Mesothelial cell of epicardium (in vitro differentiated cells): ENCODE results near the gene ATXN2L. TPM values are rescaled to one million over a fixed set of nuclear protein-coding genes. Genes with fewer than 3 reads are reported as not detected.

ENCODE experiments used
- DNase-seq, 2 experiments: peaks; one replicate each; pipeline ENCODE4 v3.0.0; 2021; ENCODE audit warnings: low spot score in 2 of 2; ENCODE audit not compliant: unreplicated experiment in 2 of 2
- H3K27ac Mint-ChIP-seq: 2 replicates; pipeline ENCODE4 v1.8.0; 2021; ENCODE audit warnings: mixed read lengths
- H3K27me3 Mint-ChIP-seq: 2 replicates; pipeline ENCODE4 v1.8.0; 2021; ENCODE audit warnings: low read depth, mixed read lengths
- H3K36me3 Mint-ChIP-seq: 2 replicates; pipeline ENCODE4 v1.8.0; 2021; ENCODE audit warnings: mixed read lengths
- H3K4me1 Mint-ChIP-seq: 2 replicates; pipeline ENCODE4 v1.8.0; 2021; ENCODE audit warnings: mixed read lengths
- H3K4me3 Mint-ChIP-seq: 2 replicates; pipeline ENCODE4 v1.8.0; 2021; ENCODE audit warnings: mild to moderate bottlenecking, moderate library complexity, mixed read lengths
- H3K9me3 Mint-ChIP-seq: 2 replicates; pipeline ENCODE4 v1.8.0; 2021; ENCODE audit warnings: mixed read lengths
- total RNA-seq: library from RNA; stranded (reverse); gene quantifications from 3 replicates; pipeline ENCODE4 v1.2.1, GENCODE V29; 2021
- TF ChIP-seq, protein P1 (sequence below): fragments of 200-600 bp; sonication (generic); IDR thresholded peaks from one replicate; pipeline ENCODE4 v1.5.0; 2021; ENCODE audit warnings: antibody characterized with exemption; ENCODE audit not compliant: unreplicated experiment

Gene ATXN2L
- total RNA-seq, 1 donor from 2014 or later = 230 TPM

DNA sequence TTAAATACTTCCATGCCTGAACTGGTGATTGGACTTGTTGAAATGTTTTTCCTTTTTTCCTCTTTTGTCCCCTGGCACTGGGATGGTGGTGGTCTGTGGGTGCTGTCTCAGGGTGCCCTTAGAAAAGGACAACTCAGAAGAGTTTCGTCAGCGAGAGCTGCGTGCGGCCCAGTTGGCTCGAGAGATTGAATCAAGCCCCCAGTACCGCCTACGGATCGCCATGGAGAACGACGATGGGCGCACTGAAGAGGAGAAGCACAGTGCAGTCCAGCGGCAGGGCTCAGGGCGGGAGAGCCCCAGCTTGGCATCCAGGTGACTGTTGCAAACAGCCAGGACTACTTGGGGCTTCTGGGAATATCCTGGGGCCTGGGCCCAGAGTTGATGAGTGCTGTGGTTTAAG, 6.9 kb downstream of the ATXN2L start:
- Mint-ChIP-seq H3K27me3 (no peaks in the 10 kb centered on the region), H3K36me3 (peaks cover 66% of the 10 kb centered on the region), H3K27ac (no peak overlapping the region), H3K4me1 (peaks cover 16% of the 10 kb centered on the region), H3K4me3 (no peak overlapping the region), H3K9me3 (no peaks in the 10 kb centered on the region)
- TF ChIP-seq, protein P1, sequence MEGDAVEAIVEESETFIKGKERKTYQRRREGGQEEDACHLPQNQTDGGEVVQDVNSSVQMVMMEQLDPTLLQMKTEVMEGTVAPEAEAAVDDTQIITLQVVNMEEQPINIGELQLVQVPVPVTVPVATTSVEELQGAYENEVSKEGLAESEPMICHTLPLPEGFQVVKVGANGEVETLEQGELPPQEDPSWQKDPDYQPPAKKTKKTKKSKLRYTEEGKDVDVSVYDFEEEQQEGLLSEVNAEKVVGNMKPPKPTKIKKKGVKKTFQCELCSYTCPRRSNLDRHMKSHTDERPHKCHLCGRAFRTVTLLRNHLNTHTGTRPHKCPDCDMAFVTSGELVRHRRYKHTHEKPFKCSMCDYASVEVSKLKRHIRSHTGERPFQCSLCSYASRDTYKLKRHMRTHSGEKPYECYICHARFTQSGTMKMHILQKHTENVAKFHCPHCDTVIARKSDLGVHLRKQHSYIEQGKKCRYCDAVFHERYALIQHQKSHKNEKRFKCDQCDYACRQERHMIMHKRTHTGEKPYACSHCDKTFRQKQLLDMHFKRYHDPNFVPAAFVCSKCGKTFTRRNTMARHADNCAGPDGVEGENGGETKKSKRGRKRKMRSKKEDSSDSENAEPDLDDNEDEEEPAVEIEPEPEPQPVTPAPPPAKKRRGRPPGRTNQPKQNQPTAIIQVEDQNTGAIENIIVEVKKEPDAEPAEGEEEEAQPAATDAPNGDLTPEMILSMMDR = no peak
- no peak for DNase-seq

DNA sequence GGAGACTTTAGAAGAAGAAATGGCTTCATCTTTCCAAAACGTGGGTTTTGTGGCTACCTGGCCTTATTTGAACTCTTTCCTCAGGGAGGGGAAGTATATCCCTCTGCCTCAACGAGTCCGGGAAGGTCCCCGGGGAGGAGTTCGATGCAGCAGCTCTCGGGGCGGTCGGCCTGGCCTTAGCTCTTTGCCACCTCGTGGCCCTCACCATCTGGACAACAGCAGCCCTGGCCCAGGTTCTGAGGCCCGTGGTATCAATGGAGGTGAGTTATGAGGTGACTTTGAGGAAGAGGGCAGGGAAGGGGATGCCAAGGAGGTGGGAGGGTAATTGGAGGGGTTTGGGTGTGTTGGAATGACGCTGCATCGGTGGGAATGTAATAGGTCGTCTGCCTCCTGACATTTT, 7.7 kb downstream of the ATXN2L start:
- H3K27me3 Mint-ChIP-seq = no peaks in the 10 kb centered on the region
- no peak overlapping the region for H3K27ac Mint-ChIP-seq
- H3K4me1 Mint-ChIP-seq = peaks cover 9% of the 10 kb centered on the region
- H3K36me3 Mint-ChIP-seq = peaks cover 68% of the 10 kb centered on the region
- H3K9me3 Mint-ChIP-seq = no peaks in the 10 kb centered on the region
- no peak for DNase-seq
- TF ChIP-seq, protein P1 = no peak
- no peak overlapping the region for H3K4me3 Mint-ChIP-seq

DNA sequence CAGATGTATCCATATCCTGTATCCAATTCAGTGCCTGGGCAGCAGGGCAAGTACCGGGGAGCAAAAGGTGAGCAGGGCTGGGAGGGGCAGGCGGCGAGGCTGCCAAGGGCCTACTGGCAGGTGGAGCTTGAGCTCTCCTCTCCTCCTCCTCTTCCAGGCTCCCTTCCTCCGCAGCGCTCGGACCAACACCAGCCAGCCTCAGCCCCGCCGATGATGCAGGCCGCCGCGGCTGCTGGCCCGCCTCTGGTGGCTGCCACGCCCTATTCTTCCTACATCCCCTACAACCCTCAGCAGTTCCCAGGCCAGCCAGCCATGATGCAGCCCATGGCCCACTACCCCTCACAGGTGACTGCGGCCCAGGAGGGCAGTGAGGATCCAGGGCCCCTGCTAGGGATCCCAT, 11.6 kb downstream of the ATXN2L start:
- Mint-ChIP-seq H3K4me3 (no peak overlapping the region), H3K9me3 (no peaks in the 10 kb centered on the region), H3K27me3 (no peaks in the 10 kb centered on the region), H3K27ac (no peak overlapping the region), H3K4me1 (no peaks in the 10 kb centered on the region), H3K36me3 (peaks cover 61% of the 10 kb centered on the region)
- no peak for DNase-seq
- TF ChIP-seq, protein P1 = no peak

DNA sequence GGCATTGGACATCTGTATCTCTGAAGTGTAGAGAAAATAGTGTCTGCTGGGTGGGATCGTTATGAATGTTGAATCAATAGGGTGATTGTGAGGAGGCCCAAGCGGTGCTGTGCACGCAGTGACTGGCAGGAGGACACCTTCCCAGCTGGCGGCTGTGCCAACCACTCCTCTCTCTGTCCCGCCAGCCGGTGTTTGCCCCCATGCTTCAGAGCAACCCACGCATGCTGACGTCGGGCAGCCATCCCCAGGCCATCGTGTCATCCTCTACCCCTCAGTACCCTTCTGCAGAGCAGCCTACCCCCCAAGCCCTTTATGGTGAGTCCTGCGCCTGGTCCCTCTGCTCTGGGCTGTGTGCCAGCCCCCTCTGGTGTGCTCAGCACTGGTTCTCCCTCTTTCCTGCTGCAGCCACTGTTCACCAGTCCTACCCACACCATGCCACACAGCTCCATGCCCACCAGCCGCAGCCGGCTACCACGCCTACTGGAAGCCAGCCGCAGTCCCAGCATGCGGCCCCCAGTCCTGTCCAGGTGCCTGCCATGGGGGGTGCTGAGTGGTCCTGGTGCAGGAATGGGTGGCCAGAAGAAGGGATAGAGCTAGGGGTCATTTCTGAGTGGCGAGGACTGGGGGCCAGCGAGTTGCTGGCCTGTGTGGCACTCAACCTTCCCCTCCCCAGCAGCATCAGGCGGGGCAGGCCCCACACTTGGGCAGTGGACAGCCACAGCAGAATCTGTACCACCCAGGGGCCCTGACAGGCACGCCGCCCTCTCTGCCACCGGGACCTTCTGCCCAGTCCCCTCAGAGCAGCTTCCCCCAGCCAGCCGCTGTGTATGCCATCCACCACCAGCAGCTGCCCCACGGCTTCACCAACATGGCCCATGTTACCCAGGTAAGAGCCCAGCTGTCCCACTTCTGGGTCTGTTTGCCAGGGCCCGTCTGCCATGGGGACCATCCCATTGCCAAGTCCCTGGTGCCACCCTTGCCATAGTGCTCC, 12.4 kb downstream of the ATXN2L start:
- no peak for DNase-seq
- no peaks in the 10 kb centered on the region for H3K27me3 Mint-ChIP-seq
- peaks cover 54% of the 10 kb centered on the region for H3K36me3 Mint-ChIP-seq
- TF ChIP-seq, protein P1 = no peak
- H3K9me3 Mint-ChIP-seq = no peaks in the 10 kb centered on the region
- H3K4me3 Mint-ChIP-seq = no peak overlapping the region
- no peak overlapping the region for H3K27ac Mint-ChIP-seq
- H3K4me1 Mint-ChIP-seq = no peaks in the 10 kb centered on the region

DNA sequence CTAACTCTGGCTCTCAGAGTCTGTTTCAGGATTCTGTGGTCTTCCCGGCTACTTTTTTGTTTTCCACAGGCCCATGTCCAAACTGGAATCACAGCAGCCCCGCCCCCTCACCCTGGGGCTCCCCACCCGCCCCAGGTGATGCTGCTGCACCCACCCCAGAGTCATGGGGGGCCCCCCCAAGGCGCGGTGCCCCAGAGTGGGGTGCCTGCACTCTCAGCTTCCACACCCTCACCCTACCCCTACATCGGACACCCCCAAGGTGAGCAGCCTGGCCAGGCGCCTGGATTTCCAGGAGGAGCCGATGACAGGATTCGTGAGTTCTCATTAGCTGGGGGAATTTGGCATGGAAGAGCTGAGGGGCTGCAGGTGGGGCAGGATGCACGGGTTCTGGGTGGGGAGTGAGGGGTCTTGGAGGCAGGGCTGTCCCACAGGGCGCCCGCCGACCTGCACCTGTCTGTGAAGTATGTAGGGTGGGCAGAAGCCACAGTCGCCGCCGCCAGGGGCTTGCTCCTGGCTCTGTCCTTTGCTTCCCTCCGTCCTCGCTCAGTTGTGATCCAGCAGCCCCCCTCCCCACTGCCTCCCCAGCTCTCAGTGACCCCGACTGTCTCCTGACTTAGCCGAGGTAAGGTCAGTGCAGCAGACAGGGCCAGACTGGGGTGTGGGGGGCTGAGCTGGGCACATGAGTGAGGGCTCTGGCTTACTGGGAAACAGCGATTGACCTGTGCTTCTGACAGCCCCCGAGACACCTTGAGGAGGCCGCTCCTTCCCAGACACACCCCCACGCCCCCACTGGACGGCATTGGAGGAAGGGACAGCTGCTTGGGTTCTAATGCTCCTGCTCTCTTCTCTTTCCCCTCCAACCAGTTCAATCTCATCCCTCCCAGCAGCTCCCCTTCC, 13.3 kb downstream of the ATXN2L start:
- Mint-ChIP-seq H3K27ac (no peak overlapping the region), H3K36me3 (peaks cover 44% of the 10 kb centered on the region), H3K4me3 (no peak overlapping the region), H3K27me3 (no peaks in the 10 kb centered on the region), H3K4me1 (no peaks in the 10 kb centered on the region), H3K9me3 (no peaks in the 10 kb centered on the region)
- DNase-seq = no peak
- TF ChIP-seq, protein P1 = no peak
